NCI-H524 treated with DMSO at 0.1 percent for 48 hours (cell line): ENCODE measurements around the gene PPIH.
A peak's percentile ranks its signal among the peaks of the same experiment; 100 is the strongest.
"Not testable (repeated sequence)": the region's sequence is repeated elsewhere in the genome, so short reads cannot be mapped to it uniquely, and the experiment has no call there.

Source experiments
- DNase-seq: peaks from one replicate; lab custom pipeline; 2025; lab: John Stamatoyannopoulos, UW

The PPIH gene

GRCh38 chr1:42657981-42658876 lies at the start of gene PPIH:
TSS of gene PPIH (plus strand) at chr1:42658423. CDS start at chr1:42658447, 24 bp downstream.
- peak; percentile 64 for DNase-seq

DNA sequence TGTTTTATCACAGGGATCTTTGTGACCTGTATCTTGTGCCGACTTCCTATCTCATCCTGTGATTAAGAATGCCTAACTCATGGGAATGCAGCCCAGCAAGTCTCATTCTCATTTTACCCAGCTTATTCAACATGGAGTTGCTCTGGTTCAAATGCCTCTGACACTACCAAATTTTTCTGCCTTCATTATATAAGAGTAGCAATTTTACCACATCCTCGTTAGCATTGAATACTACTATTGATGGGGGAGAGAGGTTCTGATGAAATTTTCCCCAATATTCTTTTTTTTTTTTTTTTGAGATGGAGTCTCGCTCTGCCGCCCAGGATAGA lies 44.5 kb upstream of the PPIH start:
- no peak for DNase-seq

DNA sequence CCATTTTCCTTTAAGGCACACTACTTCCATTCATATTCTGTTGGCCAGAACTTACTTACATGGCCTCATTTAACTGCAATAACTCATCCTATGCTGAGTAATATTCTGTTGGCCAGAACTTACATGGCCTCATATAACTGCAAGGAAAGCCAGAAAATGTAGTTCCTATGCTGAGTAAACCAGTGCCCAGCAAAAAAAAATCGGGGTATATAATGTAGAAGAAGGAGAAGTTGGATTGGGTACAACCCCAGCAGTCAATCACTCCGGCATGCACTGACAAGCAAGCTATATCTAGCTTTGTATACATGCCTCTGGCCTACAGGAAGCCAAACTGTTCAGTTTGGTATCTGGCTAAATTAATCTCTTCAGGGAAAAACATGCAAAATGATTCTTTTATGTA lies 39.4 kb upstream of the PPIH start:
- DNase-seq: no peak

GRCh38 chr1:42620307-42620706 lies 37.9 kb upstream of the PPIH start:
- DNase-seq: no peak

GRCh38 chr1:42621180-42621579 lies 37.0 kb upstream of the PPIH start:
- not testable (repeated sequence) for DNase-seq

GRCh38 chr1:42627205-42627604 lies 31.0 kb upstream of the PPIH start:
- not testable (repeated sequence) for DNase-seq

GRCh38 chr1:42639116-42639515 lies 19.1 kb upstream of the PPIH start:
- DNase-seq: no peak

- no peak for DNase-seq
Observed at GRCh38 chr1:42646056-42646455, 12.2 kb upstream of the PPIH start.

DNA sequence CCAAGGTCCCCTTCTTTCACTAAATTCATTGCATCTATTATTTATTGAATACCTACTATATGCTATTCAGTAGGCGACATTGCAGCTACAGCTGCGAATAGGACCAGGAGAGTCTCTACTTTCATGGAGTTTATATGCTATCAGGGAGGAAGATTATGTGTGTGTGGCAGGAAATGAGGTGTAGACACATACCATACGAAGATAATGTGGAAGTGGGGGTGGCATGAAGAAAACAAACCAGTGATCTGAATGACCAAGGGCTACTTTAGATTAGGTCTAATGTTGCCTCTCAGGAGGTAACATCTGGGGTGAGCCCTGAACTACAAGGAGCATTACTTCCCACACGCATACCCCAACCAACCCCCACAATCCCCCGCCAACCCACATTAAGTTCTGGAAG lies 1.0 kb upstream of the PPIH start:
- DNase-seq: no peak

GRCh38 chr1:42658877-42659337 lies 684 bp downstream of the PPIH start:
- no peak for DNase-seq

DNA sequence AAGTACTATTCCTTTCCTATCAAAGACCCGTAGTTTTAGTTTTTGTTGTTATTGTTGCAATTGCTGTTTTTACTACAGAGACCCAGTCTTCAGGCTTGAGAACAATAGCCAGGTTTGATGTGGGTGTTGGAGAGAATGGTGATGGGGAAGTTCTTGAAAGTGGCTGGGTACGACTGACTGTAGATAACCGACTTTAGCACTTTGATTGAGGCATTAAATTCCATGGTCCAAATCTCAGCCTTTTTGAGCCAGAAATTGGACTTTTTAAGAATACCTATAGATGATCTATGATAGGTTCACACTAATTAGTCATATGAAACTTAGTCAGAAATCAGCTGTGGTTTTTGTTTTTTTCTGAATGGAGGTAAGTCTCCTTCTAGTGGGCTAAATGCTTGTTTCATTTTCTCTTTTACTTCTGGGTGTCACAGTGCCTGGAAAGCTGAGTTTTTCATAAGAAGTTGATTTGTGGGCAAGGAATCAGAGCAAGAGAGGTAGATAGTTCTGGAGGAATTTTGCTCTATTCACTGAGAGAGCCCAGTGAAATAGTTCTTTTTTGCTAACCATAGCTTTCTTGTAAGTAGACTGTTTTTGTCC lies 2.8 kb downstream of the PPIH start:
- DNase-seq: no peak

DNA sequence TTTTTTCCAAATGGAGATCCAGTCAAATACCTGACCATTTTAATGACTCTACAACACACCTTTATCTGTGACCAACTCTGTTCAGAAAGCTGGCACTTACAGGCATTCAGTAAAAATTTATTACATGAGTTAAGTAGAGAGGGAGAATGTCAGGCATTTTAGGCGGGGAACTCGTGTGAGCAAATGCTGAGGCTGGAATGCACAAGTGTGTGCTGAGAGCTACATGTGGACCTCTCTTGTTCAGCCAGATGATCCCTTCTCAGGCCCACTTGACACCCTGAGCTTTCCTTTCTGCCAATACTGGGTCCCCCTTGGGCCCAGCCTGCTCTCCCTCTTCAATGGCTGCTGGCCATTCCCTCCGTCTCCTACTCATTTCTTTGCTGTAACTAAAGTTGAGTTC lies 11.7 kb downstream of the PPIH start:
- DNase-seq: no peak

- DNase-seq: no peak
Observed at GRCh38 chr1:42670425-42670824, 12.2 kb downstream of the PPIH start.

DNA sequence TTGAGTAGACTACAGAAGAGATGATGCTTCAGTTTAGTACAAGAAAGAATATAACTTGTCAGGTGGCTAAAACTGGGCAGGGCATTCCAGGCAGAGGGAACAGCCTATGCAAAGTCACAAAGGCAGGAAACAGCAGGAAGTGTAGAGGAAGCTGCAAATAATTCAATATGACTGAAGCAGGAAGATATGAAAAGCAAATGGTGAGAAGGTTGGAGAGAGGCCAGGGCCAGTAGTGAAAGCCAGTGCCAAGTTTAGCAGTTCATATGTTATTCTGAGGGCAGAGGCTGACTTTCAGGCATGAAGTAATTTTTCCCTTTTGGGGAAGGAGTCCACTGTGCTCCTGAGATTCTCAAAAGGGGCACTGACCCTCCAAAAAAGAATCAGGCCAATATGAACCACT lies 16.0 kb downstream of the PPIH start:
- no peak for DNase-seq

DNA sequence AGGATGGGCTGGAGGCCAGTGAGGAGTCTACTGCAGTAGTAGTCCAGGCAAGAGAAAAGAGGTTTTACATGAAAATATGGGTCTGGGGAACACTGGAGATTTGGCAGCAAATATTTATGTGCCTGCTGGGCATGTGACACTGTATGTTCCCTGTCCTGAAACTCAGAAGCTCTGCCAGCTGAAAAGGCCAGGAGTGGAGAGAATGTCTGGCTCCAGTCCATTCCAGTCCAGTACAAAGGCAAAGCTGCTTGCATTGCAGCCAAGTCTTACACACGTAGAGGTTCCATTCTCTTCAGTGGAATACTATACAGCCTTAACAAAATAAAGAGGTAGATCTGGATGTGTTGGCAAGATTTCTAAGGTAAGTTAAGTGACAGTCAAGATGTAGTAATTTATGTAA lies 16.5 kb downstream of the PPIH start:
- DNase-seq: no peak

GRCh38 chr1:42675467-42675866 lies 17.2 kb downstream of the PPIH start:
- DNase-seq: no peak

DNA sequence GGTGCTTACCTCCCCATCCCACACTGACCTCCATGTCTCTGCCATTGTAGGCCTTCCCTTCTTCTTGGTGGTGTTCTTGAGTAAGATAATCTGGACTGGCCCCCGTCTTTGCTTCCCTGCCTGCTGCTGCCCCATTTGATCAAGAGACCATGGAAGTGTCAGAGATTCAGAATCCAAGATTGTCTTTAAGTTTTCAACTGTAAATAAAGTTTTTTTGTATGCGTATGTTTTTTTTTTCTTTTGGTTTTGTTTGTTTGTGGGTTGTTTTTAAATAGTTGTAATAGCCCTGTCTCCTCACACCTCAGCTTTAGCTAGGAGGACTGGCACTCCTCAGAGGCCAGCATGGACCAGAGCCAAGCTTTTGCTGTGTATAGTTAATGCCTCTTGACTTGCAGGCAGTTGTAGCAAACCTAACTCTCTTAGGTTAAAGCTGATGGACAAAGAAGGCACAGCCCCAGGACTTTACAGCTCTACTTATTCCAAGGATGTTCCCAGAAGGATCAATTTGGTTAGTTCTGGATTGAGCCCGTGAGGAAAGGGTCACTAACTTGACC lies 18.4 kb downstream of the PPIH start:
- DNase-seq: no peak

GRCh38 chr1:42679364-42679983 lies 21.3 kb downstream of the PPIH start:
- DNase-seq: no peak

DNA sequence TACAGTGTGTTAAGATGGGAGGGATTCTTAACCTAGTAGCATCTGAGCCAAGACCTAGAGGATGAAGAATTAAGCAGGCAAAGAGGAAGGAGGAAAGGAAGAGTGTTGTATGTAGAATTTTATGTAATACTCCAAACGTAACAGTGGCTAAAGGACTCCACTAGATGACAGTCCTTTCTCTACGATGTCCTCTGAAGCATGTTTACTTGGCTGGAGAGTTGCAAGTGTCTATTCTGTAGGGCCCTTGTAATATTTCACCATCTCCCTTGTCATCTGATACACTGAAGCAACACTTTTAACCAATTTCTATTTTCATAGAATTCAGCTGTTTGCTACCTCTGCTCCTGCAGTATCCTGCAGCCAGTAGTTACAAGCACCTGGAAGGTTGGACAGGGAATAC lies 21.8 kb downstream of the PPIH start:
- no peak for DNase-seq

DNA sequence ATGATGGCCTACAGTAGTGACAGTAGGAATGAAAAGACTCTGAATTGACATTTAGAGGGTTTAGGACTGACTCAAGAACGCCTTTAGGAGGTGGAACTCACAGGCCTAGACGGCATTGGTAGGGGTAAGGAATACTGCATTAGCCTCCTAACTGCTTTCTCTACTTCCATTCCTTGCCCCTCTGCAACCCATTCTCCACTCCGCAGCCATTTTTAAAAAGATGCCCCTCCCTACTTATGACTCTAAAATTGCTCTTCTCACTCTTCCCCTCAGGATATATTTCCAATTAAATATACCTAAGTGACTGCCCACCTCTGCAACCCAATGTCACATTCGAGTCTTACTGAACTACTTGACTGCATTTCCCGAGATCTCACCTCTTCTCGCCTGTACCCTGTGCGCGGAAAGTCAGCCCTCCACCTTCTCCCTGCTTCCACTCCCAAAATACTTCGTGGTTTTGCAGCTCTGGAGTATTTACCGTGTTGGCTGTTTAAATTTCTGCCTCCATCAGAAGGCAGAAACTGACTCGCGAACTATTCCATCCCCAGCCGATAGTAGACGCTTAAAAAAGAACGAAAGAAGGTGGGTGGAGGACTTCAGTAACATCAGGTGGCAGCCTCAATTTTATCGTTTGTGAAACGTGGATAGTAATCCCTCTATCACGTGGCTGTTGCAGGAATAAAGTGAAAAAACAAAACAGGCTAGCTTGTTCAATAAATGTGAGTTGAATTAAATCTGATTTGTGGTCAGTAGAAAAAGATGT lies 22.9 kb downstream of the PPIH start:
- DNase-seq: no peak

DNA sequence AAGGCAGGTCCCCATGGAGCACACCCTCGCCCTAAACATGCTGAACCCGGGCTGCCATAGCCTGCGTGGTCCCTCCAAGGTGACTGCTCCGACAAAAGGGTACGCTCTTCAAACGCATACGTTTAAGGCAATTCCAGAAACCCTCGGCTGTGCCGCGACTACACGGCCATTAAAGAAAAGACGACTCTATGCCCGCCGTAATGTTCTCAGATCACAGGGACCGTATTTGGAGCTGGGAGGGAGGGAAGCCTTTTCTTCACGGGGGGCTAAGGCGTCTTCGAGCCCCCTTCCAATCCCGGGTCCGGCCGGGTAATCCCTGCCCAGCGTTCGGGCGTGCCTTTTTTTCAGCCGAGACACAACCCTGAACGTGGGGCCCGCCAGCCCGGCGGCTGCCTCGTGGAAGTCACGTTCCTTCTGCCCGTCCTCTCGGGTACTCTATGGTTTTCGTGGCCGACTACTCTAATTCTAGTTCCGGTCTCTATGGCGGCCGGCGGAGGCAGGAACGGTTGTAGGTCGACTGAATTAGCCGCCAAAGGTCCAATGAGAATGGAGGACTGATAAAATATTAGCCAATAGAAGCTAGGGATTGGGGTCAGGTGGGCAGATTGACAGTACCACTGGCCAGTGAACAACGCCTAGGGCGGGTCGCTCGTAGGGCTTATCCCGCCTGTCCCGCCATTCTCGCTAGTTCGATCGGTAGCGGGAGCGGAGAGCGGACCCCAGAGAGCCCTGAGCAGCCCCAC lies 23.7 kb downstream of the PPIH start, which contains the start of gene YBX1:
TSS of gene YBX1 (plus strand) at position 678 of the 743 bp plus-strand sequence. CDS start 148 bp downstream, outside the sequence.
- DNase-seq: peak; percentile 85

DNA sequence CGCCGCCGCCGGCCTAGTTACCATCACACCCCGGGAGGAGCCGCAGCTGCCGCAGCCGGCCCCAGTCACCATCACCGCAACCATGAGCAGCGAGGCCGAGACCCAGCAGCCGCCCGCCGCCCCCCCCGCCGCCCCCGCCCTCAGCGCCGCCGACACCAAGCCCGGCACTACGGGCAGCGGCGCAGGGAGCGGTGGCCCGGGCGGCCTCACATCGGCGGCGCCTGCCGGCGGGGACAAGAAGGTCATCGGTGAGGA lies 24.2 kb downstream of the PPIH start:
- DNase-seq: not testable (repeated sequence)
